ENCODE results near the gene TK1.
A peak's percentile ranks its signal among the peaks of the same experiment; 100 is the strongest.
"Not testable (repeated sequence)": the region's sequence is repeated elsewhere in the genome, so short reads cannot be mapped to it uniquely, and the experiment has no call there.

Gene TK1

GRCh38 chr17:78186692-78187595 lies at the start of gene TK1, which contains the start of gene AFMID:
Gene TK1 (minus strand): TSS chr17:78187052. CDS start chr17:78186994, 58 bp downstream.
Gene AFMID (plus strand): TSS chr17:78187362. CDS start chr17:78187371, 9 bp downstream.
- POLR2A ChIA-PET = interaction anchor here (0.6 to 3.5 kb wide), 28 partner anchors 9 to 130 kb away, joined by 3 to 50 read pairs (median 5); partner anchors contain the start of genes BIRC5, SYNGR2, TMC6 and TMC8

GRCh38 chr17:78235885-78236284 lies 49.0 kb upstream of the TK1 start:
- DNase-seq (ENCODE audit: extremely low spot score) = no peak
- ChIA-PET CTCF (no interaction called here), POLR2A (no interaction called here)
- TF ChIP-seq PKNOX1 (IDR thresholded peaks at IDR 0.05) (no peak), TARDBP (IDR thresholded peaks at IDR 0.05) (no peak), ELF4 (IDR thresholded peaks at IDR 0.05) (no peak), SUZ12 (IDR thresholded peaks at IDR 0.05) (no peak), ARNT (IDR thresholded peaks at IDR 0.05) (no peak), FOXK2 (IDR thresholded peaks at IDR 0.05) (no peak), NFRKB (IDR thresholded peaks at IDR 0.05) (no peak), CTBP1 (IDR thresholded peaks at IDR 0.05; ENCODE audit: borderline replicate concordance) (no peak), LEF1 (IDR thresholded peaks at IDR 0.05; ENCODE audit: borderline replicate concordance) (no peak), ZNF384 (IDR thresholded peaks at IDR 0.05) (no peak), BHLHE40 (IDR thresholded peaks at IDR 0.05; ENCODE audit: borderline replicate concordance) (no peak), SP1 (IDR thresholded peaks at IDR 0.05) (no peak)

More at GRCh38 chr17:78186692-78187595, at the start of gene TK1, which contains the start of gene AFMID:
- CTCF ChIA-PET = interaction anchor here (0.6 to 3.4 kb wide), 5 partner anchors 10 to 65 kb away, joined by 3 to 20 read pairs (median 3); partner anchors contain the start of gene BIRC5
- DNase-seq (ENCODE audit: extremely low spot score) = peak; percentile 100
- peak; percentile 64; the same call in 1 of the 2 replicates for TF ChIP-seq ELF4 (IDR thresholded peaks at IDR 0.05)
- no peak for TF ChIP-seq BHLHE40 (IDR thresholded peaks at IDR 0.05; ENCODE audit: borderline replicate concordance)
- TF ChIP-seq ARNT (IDR thresholded peaks at IDR 0.05) = no peak; the same call in 1 of the 2 replicates
- TF ChIP-seq LEF1 (IDR thresholded peaks at IDR 0.05; ENCODE audit: borderline replicate concordance) = no peak
- TF ChIP-seq CTBP1 (IDR thresholded peaks at IDR 0.05; ENCODE audit: borderline replicate concordance) = no peak; the same call in 1 of the 2 replicates
- TF ChIP-seq SUZ12 (IDR thresholded peaks at IDR 0.05) = no peak
- TF ChIP-seq FOXK2 (IDR thresholded peaks at IDR 0.05) = no peak
- TF ChIP-seq FOXA1 (IDR thresholded peaks at IDR 0.05) = no peak
- peak; percentile 84; the same call in 1 of the 2 replicates for TF ChIP-seq FOXM1 (IDR thresholded peaks at IDR 0.05; ENCODE audit: borderline replicate concordance)
- TF ChIP-seq L3MBTL2 (conservative IDR thresholded peaks at IDR 0.05) = peak; percentile 92
- TF ChIP-seq TARDBP (IDR thresholded peaks at IDR 0.05) = no peak
- TF ChIP-seq PKNOX1 (IDR thresholded peaks at IDR 0.05) = peak; percentile 93
- TF ChIP-seq SP1 (IDR thresholded peaks at IDR 0.05) = no peak
- TF ChIP-seq NFRKB (IDR thresholded peaks at IDR 0.05) = no peak
- peak; percentile 27; the same call in 1 of the 2 replicates for TF ChIP-seq HDGF (IDR thresholded peaks at IDR 0.05; ENCODE audit: borderline replicate concordance)
- TF ChIP-seq ZNF384 (IDR thresholded peaks at IDR 0.05) = no peak

- CTCF ChIA-PET; POLR2A ChIA-PET; DNase-seq (ENCODE audit: extremely low spot score): not testable (repeated sequence)
Measured at GRCh38 chr17:78235022-78235421, 48.2 kb upstream of the TK1 start.

GRCh38 chr17:78234261-78234865 lies 47.5 kb upstream of the TK1 start:
- no peak for DNase-seq (ENCODE audit: extremely low spot score)
- no peak for TF ChIP-seq ELF4 (IDR thresholded peaks at IDR 0.05)
- no peak for TF ChIP-seq FOXA1 (IDR thresholded peaks at IDR 0.05)
- no peak for TF ChIP-seq TARDBP (IDR thresholded peaks at IDR 0.05)
- no peak for TF ChIP-seq LEF1 (IDR thresholded peaks at IDR 0.05; ENCODE audit: borderline replicate concordance)
- no peak for TF ChIP-seq ZNF384 (IDR thresholded peaks at IDR 0.05)
- no peak for TF ChIP-seq FOXK2 (IDR thresholded peaks at IDR 0.05)
- TF ChIP-seq ARNT (IDR thresholded peaks at IDR 0.05) = no peak
- TF ChIP-seq SP1 (IDR thresholded peaks at IDR 0.05) = no peak
- no peak for TF ChIP-seq FOXM1 (IDR thresholded peaks at IDR 0.05; ENCODE audit: borderline replicate concordance)
- TF ChIP-seq PKNOX1 (IDR thresholded peaks at IDR 0.05) = no peak
- POLR2A ChIA-PET = no interaction called here
- CTCF ChIA-PET = no interaction called here

GRCh38 chr17:78233678-78234077 lies 46.8 kb upstream of the TK1 start:
- TF ChIP-seq ZNF384 (IDR thresholded peaks at IDR 0.05) (no peak), LEF1 (IDR thresholded peaks at IDR 0.05; ENCODE audit: borderline replicate concordance) (no peak), BHLHE40 (IDR thresholded peaks at IDR 0.05; ENCODE audit: borderline replicate concordance) (no peak), SP1 (IDR thresholded peaks at IDR 0.05) (no peak), PKNOX1 (IDR thresholded peaks at IDR 0.05) (no peak), L3MBTL2 (conservative IDR thresholded peaks at IDR 0.05) (no peak), FOXK2 (IDR thresholded peaks at IDR 0.05) (no peak), TARDBP (IDR thresholded peaks at IDR 0.05) (no peak), CTBP1 (IDR thresholded peaks at IDR 0.05; ENCODE audit: borderline replicate concordance) (no peak), FOXA1 (IDR thresholded peaks at IDR 0.05) (no peak), NFRKB (IDR thresholded peaks at IDR 0.05) (no peak), ARNT (IDR thresholded peaks at IDR 0.05) (no peak), FOXM1 (IDR thresholded peaks at IDR 0.05; ENCODE audit: borderline replicate concordance) (no peak), SUZ12 (IDR thresholded peaks at IDR 0.05) (no peak)
- no peak for DNase-seq (ENCODE audit: extremely low spot score)
- ChIA-PET POLR2A (no interaction called here), CTCF (no interaction called here)
